Activated T-cell treated with anti-CD3 and anti-CD28 coated beads, Interleukin-2, amount 50 U/mL, for 1 hour (primary cell): ENCODE results near the gene MED22.
"Not testable (repeated sequence)": the region's sequence is repeated elsewhere in the genome, so short reads cannot be mapped to it uniquely, and the experiment has no call there.

Source experiments
- DNase-seq: peaks from one replicate; pipeline ENCODE4 v3.0.0-alpha.2; 2020

MED22 gene

DNA sequence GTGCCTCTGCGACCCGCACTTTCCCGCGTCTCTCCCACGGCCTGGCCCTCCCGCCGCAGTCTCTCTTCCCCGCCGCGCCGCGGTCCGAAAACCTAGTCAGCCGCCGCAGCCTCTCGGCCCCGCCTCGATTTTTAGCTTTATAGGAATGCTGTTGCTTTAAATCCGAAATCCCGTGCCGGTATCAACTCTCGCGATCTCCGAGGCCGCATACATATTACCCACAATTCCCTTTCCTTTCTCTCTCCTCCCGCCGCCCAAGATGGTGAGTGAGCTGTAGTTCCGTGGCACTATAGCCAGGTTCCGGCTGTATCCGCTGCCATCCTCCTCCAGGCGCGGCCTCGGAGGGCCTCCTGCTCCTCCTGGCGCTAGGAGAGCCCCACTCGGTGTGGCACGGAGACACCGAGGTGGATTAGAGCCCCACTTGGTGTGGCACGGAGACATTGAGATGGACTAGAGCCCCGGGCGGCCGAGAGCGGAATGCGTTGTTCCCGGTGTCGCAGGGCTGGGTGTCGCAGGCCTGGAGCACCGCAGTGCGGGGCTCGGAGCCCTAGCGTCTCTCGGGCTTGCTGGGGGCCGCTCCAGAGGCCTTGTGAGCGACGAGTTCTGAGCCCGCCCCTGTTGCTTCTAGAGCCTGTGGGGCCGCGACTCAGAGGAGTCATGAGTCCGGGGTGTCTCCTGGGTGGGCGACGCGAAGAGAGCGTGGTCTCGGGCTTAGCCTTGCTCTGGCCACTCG is at the start of gene MED22, which contains the start of gene RPL7A:
TSS of gene MED22 (minus strand) at position 147 of the 733 bp plus-strand sequence. CDS start 1,469 bp downstream, outside the sequence.
TSS of gene RPL7A (plus strand) at position 234 of the 733 bp plus-strand sequence. CDS start at position 260, 26 bp downstream.
- peak; percentile 88 for DNase-seq

DNA sequence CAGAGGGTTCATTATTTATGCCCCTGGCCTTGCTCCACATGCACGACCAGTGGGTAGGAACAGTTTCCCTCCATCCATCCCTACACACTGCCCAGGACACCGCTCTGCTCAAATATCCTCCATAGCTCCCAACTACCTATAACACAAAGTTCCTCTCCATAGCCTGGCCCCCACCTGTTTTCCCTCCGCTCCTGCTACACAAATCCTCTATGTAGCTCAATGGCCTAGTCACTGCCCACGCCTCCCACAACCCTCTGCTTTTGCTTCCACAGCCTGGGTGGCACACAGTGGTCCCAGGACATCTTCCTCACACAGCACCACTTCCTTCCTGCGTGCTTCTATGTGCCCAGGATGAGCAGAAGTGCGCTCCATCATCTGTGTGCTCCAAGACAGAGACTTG is 49.4 kb upstream of the MED22 start:
- DNase-seq: no peak

DNA sequence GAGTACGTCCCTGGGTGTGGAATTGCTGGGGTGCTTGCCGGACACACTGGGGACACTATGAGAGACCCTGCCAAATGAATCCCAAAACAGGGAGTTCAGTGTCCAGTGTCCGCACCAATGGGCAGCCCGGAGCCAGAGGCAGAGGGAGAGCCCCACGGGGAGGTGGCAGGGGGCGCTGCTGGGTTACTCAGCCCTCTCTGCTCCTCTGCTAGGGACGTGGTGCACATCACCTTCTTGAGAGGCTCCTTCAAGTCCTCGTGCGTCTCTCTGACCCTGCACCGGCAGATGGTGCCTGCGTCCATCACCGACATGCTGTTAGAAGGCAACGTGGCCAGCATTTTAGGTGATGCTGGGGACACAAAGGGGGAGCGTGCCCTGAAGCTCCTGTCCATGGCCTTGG is 49.0 kb upstream of the MED22 start:
- DNase-seq: no peak

DNA sequence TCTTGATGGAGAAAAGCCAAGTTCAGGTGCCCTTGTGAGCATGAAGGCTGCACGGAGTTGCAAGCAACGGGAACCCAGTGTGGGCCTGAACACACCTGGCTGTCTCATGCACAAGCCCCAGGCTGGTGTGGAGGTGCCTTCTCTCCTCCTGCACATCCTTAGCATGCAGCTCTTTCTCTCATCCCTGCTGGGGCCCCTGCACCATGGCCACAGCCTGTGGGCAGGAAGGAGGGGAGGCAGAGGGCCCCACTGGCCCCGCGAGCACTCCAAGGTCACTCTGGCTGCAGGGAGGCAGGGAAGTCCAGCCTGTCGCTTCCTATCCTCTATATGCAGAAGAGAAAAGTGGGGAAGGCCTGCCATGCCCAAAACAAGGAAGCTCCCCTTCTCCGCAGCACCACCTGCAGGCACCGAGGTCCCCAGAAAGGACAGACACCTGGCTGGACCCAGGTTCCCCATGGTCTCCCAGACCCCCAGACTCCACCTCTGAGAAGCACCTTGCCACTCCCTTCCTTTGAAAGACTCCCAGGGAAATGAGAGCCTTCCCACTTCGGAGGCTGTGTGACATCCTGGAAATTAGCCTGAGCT is 46.8 kb upstream of the MED22 start:
- no peak for DNase-seq

DNA sequence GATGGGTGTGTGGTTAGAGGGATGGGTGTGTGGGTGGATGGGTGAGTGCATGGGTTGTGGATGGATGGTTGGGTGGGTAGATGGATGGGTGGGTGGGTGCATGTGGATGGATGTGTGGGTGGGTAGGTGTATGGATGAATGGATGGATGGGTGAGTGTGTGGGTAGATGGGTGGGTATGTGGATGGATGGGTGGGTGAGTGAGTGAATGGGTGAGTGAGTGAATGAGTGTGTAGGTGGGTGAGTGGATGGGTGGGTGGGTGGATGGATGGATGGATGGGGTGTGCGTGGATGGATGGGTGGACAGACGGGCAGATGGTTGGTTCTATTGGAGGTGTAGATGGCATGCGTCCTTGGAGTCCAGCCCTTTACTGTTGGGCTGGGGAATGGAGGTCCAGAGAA is 45.5 kb upstream of the MED22 start:
- no peak for DNase-seq

DNA sequence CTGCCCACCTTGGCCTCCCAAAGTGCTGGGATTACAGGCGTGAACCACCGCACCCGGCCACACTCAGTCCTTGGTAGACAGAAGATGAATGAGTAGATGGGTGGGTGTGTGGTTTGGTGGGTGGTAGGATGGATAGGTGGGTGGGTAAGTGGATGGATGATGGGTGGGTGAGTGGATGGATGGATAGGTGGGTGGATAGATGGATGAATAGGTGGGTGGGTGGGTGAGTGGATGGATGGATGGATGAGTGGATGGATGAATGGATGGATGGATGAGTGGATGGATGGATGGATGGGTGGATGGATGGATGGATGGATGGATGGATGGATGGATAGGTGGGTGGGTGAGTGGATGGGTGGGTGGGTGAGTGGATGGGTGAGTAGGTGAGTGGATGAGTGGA is 44.4 kb upstream of the MED22 start:
- not testable (repeated sequence) for DNase-seq

DNA sequence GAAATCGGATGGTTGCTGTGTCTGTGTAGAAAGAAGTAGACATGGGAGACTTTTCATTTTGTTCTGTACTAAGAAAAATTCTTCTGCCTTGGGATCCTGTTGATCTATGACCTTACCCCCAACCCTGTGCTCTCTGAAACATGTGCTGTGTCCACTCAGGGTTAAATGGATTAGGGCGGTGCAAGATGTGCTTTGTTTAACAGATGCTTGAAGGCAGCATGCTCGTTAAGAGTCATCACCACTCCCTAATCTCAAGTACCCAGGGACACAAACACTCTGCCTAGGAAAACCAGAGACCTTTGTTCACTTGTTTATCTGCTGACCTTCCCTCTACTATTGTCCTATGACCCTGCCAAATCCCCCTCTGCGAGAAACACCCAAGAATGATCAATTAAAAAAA is 43.5 kb upstream of the MED22 start:
- DNase-seq: not testable (repeated sequence)

DNA sequence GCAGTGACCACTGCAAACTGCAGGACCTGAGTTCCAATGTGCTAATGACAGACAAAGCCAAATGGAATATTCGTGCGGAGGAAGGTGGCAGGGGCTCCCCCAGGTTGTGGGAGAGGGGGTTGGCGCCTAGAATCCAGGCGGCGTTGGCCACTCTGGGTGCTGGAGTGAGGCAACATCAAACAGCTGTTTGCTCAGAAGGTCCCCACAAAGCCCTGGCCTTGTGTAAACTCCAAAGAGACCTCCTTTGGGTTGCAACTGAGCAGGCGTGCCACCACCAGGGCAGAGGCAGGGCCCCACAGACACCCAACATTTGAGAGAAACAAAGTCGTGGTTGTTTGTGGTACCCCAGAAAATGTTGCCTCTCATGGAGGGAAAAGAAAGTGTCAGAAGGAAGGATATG is 42.8 kb upstream of the MED22 start:
- DNase-seq: no peak

DNA sequence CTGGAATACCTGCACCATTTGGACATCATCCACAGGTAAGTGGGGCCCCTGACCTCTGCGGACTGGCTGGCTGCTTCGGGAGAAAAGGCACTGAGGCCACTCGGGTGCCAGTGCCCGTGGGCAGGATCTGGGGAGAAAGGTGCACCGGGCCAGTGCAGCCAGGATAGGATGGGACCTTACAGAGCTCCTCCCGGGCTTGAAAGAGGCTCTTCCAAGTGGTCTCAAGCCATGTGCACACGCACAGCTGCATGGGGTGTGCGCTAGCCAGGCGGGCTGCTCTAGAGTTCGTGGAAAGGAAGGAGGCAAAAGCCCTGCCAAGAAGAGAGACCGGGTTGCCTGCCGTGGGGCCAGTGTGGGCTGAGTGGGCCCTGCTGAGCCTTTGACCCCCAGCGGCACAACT is 41.6 kb upstream of the MED22 start:
- DNase-seq: no peak

DNA sequence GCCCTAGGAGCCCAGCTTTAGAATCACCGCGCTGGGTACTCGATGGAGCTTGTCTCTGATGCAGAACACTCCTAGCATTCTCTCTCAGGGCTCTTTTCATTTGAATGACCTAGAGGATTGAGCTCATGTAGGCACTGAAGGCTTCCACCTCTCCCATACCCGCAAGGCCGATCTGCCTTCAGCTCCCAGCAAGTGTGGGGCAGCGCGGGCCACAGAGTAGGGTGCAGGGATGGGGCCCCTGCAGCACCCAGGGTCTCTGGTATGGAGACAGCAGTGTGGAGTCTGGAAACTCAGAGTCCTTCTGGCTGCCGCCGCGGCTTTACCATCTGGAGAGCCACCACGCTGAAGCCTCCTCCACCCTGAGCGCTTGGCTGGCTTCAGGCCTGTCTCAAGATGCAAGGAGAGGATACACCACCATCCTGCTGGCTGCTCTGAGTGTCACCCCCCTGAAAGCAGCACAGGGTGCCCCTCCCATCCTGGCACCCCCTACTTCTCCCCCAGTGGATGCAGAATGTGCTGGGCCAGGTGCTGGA is 41.2 kb upstream of the MED22 start:
- no peak for DNase-seq

DNA sequence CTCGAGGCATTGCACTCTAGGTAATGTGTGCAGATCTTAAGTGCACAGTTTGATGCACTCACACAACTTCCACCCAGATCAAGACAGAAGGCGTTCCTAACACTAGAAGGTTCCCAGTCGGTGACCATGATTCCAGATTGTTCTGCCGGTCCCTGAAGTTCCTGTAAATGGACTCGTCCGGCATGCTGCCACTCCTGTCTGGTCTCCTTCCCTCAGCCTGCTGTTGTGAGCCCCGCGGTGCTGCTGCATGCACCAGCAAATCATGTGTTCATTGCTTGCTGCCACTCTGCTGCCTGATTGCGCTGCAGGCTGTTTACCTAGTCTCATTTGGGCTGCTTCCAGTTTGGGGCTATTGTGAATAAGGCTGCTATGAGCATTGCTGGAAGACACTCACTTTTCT is 39.7 kb upstream of the MED22 start:
- DNase-seq: no peak

DNA sequence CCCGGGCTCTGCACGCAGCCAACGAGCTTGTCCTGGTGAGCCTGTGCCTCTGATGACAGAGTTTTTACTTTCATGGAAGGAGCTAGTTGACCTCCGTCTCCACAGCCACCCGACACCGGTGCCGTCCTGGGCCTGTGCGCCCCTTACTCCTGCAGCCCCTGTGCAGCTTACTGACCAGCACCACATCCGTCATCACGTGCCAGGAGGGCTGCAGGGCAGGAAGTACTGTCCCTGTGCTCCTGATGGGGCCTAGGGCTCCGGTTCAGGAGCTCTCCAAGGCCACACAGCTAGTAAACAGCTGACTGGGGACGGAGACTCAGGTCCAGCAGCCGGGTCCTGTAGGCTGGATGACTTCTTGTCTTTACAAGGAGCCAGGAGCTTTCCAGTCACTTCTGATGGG is 38.4 kb upstream of the MED22 start:
- no peak for DNase-seq

DNA sequence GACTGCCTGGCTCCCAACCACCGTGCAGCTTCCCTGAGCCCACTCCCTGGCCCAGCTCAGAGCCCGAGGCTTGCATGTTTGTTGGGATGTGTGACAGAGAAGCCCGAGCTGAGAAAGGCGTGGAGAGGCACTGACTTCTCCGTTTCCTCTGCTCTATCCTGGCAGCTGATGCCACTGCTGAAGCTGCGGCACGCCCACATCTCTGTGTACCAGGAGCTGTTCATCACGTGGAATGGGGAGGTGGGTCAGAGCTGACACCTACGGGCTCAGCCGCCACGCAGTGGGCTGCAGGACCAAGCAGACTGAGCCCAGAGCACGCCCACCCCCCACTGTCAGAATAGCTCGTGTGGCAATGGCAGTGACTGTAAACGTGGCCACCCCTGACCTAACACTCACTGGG is 37.5 kb upstream of the MED22 start:
- DNase-seq: no peak

DNA sequence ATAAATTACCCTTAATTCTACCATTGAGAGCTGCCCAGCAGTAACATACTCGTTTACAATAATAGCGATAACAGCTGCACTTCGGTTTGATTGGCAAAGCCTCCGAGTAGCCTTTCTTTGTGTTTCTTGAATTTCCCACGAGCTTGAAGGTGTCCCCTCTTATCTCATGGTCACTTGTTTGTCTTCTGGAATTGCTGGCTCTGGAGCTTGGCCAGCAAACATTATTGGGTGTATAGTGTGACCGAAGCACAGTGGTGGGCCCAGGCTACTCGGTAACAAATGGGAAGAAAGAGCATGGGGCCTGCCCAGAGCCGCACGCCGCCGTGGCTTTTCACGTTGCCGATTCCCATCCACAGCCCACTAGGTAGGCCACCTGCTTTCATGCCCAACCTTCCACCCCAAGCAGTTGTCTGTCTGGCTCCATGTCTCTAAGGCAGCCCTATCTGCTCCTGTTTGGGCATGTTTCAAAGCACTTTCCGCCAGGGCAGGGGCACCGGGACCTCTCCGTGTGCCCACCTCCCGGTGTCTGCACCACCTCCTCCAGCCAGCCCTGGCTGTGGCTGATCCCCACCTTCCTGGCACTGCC is 36.9 kb upstream of the MED22 start:
- DNase-seq: no peak

DNA sequence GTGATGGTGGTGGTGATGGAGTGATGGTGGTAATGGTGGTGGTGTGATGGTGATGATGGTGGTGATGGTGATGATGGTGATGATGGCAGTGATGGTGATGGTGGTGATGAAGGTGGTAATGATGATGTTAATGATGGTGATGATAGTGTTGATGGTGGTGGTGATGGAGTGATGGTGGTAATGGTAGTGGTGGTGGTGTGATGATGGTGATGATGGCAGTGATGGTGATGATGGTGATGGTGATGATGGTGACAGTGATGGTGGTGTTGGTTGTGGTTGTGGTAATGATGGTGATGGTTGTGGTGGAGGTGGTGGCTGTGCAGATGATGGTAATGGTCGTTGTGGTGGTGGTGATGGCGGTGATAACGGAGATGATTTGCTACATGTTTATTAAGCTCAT is 35.5 kb upstream of the MED22 start:
- no peak for DNase-seq

DNA sequence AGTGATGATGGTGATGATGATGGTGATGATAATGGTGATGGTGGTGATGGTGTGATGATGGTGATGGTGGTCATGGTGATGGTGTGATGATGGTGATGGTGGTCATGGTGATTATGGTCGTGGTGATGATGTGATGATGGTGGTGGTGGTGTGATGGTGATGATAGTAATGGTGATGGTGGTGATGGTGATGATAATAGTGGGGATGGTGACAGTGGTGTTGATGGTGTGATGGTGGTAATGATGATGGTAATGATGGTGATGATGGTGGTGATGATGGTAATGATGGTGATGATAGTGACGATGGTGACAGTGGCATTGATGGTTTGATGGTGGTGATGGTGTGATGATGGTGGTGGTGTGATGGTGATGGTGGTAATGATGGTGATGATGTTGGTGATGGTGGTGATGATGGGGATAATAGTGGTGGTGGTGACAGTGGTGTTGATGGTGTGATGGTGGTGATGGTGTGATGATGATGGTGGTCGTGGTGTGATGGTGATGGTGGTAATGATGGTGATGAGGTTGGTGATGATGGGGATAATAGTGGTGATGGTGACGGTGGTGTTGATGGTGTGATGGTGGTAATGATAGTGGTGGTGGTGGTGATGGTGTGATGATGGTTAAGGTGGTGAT is 34.7 kb upstream of the MED22 start:
- no peak for DNase-seq

DNA sequence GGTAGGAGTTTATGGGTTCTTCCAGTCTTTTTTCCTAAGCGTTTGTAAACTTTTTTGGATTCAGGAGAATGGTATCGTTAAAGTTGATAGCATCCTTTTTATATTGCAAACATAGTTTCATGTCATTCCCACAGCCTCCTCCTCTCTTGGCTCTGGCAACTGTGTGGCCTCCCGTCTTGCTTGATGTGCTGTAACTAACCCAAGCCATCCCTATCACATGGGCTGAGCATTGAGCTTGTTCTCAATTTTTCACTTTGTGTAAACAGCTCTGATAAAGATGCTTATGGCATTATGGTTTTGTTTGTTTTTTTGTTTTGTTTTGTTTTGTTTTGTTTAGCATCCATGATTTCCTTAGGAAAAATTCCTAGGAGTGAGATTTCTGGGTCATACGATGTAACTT is 32.8 kb upstream of the MED22 start:
- DNase-seq: no peak

DNA sequence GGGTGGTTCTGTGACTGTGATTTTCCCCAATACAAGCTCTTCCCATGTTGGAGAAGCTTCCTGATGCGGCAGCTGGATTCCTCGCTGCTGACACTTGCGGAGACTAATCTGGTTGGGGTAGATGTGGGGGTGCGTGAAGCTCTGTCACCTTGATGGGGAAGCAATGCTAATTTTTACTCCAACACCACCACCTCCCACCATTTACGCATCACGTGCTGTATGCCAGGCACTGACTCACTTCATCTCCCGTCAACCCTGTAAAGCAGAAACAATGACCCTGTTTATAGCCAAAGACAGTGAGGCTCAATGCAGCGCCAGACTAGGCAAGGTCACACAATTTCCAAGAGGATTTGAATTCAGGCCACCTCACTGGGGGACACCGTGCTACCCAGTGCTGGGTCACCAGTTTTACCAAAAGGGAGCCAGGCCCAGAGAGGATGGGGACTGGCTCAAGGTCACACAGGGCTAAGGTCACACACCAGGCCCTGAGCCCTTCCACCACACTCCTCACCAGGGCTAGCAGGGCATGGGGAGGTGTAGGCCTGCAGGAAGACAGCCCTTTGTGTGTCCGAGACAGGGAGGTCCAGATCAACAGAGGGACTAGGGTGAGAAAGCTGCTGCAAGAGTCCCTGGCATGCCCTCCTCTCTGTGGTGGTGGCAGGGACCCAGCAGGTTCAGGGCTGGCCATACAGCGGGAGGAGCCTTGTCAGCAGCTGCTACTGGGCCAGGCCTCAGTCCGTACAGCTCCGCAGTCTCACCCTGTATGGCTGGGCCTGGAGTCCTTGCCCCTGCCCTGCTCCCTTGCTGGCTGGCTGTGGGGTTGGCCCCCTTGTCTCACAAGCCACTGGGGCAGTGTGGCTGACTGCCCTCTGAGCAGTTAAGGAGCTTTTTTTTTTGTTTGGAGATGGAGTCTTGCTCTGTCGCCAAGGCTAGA is 31.5 kb upstream of the MED22 start:
- DNase-seq: no peak

DNA sequence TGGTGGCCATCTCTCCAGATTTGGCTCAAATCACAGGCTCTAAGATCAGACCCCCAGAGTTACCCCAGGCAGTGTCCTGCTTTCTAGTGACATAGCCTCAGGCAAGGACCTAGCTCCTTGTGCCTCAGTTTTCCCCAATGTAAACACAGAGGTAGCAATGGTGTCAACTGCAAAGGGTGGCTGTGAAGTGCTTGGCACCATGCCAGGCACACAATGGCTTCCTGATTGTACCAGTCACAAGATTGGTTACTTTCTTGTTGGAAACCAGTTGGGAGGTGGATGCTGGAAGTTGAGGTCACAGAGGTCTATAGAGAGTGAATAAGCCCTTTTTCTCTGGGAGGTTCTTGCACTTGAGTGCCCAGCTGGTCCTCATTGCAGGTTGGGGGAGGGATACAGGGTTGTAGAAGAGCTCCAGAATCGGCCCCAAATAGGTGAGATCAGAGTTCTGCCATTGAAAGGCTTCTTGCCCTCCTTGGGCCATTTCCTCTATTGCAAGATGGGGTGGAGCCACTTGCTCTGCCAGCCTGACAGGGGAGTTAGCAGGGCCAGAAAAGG is 30.6 kb upstream of the MED22 start:
- DNase-seq: no peak

DNA sequence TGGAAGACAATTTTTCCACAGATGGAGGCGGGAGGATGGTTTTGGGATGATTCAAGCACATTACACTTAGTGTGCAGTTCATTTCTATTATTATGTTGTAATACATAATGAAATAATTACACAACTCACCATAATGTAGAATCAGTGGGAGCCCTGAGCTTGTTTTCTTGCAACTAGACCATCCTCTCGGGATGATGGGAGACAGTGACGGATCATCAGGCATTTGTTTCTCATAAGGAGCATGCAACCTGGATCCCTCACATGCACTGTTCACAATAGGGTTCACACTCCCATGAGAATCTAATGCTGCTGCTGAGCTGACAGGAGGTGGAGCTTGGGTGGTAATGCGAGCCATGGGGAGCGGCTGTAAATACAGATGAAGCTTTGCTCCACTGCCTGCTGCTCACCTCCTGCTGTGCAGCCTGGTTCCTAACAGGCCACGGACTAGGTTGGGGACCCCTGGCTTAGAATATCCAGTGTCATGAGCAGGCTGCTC is 29.8 kb upstream of the MED22 start:
- no peak for DNase-seq

DNA sequence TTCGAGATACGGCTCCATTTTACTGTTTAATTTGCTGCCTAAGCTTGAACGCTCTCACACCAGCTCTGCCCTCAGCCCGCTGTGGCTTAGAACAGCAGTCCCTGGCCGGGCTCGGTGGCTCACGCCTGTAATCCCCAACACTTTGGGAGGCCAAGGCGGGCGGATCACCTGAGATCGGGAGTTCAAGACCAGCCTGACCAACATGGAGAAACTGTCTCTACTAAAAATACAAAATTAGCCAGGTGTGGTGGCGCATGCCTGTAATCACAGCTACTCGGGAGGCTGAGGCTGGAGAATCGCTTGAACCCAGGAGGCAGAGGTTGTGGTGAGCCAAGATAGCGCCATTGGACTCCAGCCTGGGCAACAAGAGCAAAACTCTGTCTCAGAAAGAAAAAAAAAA is 29.3 kb upstream of the MED22 start:
- not testable (repeated sequence) for DNase-seq
